Posterior cingulate gyrus (tissue), 11 donors: ENCODE measurements around the gene LIX1L.

Experiments used
- DNase-seq, 10 donors: peaks; one replicate each; pipeline versions ENCODE4 v3.0.0 to v3.0.0-alpha.2; 2020 to 2021; ENCODE audit warnings: mixed read lengths in 3 of 10
- intact Hi-C: fragments of 100-400 bp; cut with DNase I; formaldehyde crosslinking; loops from one replicate; pipeline ENCODE4 v1.15.1; 2023

LIX1L gene

DNA sequence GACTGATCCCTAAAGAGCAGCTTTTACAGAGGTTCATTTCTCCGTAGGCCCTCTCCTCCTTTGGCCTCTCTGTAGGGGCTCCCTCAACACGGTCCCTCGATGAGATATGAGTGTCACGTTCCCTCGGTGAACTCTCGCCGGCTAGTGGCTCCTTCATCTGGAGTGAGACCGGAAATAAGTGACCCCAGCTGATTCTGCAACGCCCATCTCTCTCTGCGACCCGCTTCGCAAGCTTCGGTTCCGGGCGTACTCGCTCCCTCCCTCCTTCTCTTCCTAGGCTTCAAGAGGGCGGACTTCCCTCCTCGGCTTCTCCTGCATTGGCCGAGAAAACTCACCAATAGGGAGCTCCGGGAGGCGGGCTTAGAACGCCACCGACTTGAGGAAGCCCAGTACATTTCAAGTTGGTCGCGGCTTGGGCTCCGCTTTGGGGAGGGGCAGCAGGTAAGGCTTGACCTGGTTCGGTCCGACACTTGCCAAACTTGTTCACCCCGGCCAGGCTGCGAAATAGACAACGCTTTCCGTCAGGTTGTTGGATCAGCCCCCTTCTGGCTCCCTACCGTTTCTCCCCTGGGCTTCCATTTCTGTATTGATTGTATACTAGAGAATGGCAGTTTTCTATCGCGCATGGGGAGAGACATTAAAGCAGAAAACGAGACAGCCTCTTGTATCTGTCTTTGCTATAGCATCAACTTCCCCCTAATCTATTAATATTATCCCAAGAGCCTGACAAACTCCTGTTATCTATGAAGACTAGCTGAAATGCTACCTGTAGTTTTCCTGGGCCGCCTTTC is 6.7 kb upstream of the LIX1L start, which contains the start of the genes ANKRD34A and POLR3GL:
ANKRD34A (minus strand) TSS at position 248 of the 791 bp plus-strand sequence. CDS start 2,816 bp downstream, outside the sequence.
POLR3GL (plus strand) TSS at position 363 of the 791 bp plus-strand sequence. CDS start 10,176 bp downstream, outside the sequence.
- intact Hi-C loops: no loop called here
- peak; percentile 89 to 99 (median 94) for DNase-seq

GRCh38 chr1:145963265-145964019 is 5.6 kb upstream of the LIX1L start:
- DNase-seq: no peak
- intact Hi-C loops: no loop called here

- intact Hi-C loops: no loop called here
- DNase-seq: peak; percentile 58 to 96 (median 76)
Observed at GRCh38 chr1:145962157-145963102, 4.6 kb upstream of the LIX1L start.

GRCh38 chr1:145961425-145962156 is 3.8 kb upstream of the LIX1L start:
- intact Hi-C loops: no loop called here
- peak; percentile 53 to 97 (median 78) for DNase-seq

GRCh38 chr1:145961109-145961424 is 3.2 kb upstream of the LIX1L start:
- DNase-seq: no peak
- intact Hi-C loops: no loop called here

GRCh38 chr1:145960468-145961108 is 2.8 kb upstream of the LIX1L start:
- intact Hi-C loops: no loop called here
- DNase-seq: peak; percentile 48 to 95 (median 68)

DNA sequence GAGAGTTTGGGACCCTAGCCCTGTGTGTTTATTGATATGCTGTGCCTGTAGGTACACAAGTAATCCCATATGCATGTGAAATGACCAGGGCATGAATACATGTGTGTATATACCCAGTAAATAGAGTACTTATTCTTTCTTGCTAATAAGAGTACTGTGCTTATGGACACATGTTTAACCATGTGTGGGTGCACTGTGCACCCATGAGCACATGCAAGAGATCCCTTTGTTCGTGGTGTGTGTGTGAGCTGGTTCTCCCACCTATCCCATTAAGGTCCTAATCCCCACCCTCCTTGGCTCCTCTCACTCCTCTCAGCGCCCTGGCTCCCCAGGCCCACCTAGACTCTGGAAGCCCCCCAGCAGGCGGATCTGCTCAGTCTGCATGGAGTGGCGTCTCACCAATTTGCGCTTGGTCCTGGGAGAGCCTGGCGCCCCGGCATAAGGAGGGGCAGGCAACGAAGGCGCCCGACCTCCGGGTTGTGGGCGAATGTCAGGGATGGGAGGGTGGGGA is 2.2 kb upstream of the LIX1L start:
- intact Hi-C loops: loop anchor here (5.0 kb wide), 1 partner anchor 77 kb away; no protein-coding TSS in a partner anchor

GRCh38 chr1:145959333-145959732 is 1.5 kb upstream of the LIX1L start:
- intact Hi-C loops: loop anchor here (5.0 kb wide), 1 partner anchor 78 kb away; no protein-coding TSS in a partner anchor
- no peak for DNase-seq

More for the DNA sequence above, 2.2 kb upstream of the LIX1L start:
- DNase-seq: no peak

DNA sequence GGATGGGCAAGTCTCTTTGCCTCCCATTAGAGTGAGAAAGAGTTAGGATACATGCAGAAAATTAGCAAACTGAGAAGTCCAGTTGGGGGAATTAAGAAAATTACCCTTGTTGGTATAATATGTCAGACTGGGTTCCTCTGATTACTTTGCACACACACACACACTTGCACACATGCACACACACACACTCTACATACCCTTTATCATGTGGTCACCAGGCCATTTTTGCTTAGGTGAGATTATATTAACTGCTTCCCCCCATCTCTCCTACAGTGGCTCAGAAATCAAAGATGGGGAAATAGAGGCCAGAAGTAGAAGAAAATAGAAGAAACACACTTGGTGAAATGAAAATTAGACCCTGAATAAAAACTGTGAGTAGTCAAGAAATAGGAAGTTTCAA is 917 bp upstream of the LIX1L start:
- intact Hi-C loops: loop anchor here (5.0 kb wide), 1 partner anchor 79 kb away; no protein-coding TSS in a partner anchor
- DNase-seq: no peak

DNA sequence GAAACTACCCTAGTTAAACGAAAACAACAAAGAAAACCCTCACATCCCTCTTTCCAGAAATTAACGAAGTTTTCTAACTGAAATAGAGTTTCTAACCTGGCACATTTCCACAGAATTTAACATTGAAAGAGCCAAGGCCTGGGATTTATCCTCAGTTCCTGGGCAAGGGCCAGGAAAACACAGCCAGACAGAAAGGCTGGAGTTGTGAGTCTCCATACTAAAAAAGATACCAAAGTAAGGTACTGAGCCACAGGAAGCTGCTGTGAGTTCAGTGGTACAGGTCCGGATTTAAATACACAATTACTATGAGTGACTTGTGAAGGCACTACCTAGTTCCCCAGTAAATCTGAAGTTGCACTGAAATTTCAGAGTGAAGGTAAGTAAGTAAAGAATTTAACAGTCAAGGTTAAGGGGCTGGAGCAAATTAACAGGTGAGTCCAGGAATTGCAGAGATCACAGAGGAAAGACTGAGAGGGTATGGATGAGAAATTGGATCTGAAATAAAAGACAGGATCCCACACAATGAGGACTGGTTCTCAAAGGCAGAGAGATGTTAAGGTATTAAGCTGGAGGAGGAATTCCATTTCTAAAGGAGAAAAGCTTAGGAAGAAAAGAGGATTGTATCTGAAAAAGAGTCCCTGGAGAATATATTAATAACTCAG is 905 bp downstream of the LIX1L start:
- DNase-seq: no peak
- intact Hi-C loops: loop anchor here (2.0 to 5.0 kb wide), 4 partner anchors 30 to 80 kb away; partner anchors contain the start of genes PEX11B and RBM8A

DNA sequence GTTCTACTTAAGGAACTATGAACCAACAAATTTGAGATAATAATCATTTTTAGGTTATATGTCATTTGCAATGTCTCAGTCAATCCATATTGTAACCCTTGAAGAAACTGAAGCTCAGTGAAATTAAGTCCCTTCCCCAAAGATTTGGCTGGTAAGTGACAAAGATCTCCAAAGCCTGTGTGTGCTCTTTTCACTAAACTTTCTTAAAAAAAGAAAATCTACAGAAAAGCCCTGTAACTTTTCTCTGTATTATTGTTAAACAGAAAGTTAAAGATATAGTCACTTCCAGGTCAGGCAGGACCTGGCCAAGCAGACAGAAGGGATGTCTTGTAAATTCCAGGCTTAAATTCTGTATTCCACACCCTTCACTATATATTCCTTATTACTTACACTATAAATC is 1.5 kb downstream of the LIX1L start:
- no peak for DNase-seq
- intact Hi-C loops: loop anchor here (2.0 to 5.0 kb wide), 4 partner anchors 30 to 81 kb away; partner anchors contain the start of genes PEX11B and RBM8A

GRCh38 chr1:145955436-145955835 is 2.4 kb downstream of the LIX1L start:
- intact Hi-C loops: loop anchor here (5.0 kb wide), 1 partner anchor 82 kb away; no protein-coding TSS in a partner anchor
- no peak for DNase-seq

DNA sequence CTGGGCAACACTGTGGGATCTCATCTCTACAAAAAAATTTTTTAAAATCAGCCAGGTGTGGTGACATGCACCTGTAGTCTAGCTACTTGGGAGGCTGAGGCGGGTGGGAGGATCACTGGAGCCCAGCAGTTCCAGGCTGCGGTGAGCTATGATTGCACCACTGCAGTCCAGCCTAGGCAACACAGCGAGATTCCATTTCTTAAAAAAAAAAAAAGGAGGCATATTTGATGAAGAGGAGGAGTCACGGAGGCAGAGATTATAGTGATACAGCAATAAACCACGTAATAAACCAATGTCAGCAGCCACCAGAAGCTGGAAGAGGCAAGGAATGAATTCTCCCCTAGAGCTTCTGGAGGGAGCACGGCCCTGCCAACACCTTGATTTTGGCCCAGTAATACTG is 4.0 kb downstream of the LIX1L start:
- intact Hi-C loops: no loop called here
- no peak for DNase-seq

- DNase-seq: no peak
- intact Hi-C loops: no loop called here
Observed at GRCh38 chr1:145952903-145953302, 4.9 kb downstream of the LIX1L start.

GRCh38 chr1:145951526-145951925 is 6.3 kb downstream of the LIX1L start:
- intact Hi-C loops: no loop called here
- no peak for DNase-seq

GRCh38 chr1:145949219-145949618 is 8.6 kb downstream of the LIX1L start:
- DNase-seq: no peak
- intact Hi-C loops: no loop called here

GRCh38 chr1:145947551-145947950 is 10.3 kb downstream of the LIX1L start:
- no peak for DNase-seq
- intact Hi-C loops: no loop called here

DNA sequence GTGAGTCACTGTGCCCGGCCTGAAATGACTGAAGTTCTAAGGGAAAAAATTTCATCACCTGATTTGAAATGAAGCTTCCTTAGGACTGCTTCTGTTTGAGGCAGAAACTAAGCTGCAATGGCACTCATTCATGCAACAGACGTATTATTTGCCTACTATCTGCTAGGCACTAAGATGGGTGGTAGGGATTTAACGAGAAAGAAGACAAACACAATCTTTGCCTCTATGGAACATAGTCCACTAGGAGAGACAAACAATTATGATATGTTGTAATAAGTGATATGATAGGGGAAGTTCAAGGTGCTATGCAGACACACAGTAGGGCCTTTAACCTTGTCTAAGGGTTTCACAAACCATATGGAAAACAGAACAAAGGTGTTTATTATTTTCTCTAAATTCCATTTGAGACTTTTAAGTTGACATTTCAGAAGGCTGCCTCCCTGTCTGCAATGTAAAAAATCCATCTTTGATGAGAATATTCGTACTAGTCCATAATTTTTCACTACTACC is 11.3 kb downstream of the LIX1L start:
- intact Hi-C loops: no loop called here
- no peak for DNase-seq
